CD4-positive, alpha-beta T cell treated with Interleukin-12 subunit alpha and Interleukin-12 subunit beta, for 1 hour (primary cell): ENCODE results near the gene NDUFB8.
"Not testable (repeated sequence)": the region's sequence is repeated elsewhere in the genome, so short reads cannot be mapped to it uniquely, and the experiment has no call there.

Experiments used
- DNase-seq: peaks from one replicate; pipeline ENCODE4 v3.0.0-alpha.2; 2020

Gene NDUFB8

DNA sequence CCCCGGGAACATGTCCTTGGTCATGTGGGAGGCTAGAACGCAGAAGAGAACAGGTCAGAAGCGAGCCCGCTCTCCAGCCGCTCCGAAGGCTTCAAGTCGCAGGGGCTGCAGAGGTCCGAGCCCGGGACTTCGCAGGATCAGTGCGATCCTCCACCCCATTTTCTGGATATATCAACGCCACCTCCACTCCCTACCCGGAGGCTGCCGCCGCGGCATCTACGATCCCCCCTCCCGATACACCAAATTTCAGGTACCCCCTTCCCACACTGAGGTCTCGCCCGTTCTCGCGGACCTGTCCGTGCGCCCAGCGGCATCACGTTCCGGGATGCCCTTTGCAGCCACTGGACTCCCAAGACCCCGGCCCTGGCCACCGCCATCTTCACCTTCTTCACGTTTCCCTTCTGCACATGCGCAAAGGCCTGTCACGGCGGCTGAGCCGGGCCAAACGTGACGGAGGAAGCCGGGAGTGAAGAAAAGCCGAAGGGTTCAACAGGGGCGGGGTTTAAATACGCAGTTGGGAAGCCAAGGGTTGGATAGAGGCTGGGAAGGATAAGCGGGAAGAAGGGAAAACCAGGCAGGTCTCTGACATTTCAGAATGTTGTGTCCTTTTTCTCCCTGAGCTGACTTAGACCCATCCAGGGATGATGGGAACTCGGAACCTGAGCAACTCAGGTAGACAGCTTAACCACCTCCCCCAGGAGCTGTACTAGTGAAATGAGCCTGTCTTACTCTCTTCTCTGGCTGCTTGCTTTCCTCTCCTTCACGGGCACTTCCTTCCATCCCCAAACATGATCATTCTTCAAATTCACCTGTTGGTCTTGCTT, at the start of gene NDUFB8:
TSS of gene NDUFB8 (minus strand) at position 397 of the 824 bp plus-strand sequence. CDS start at position 377, 20 bp downstream.
- DNase-seq = peak; percentile 91

DNA sequence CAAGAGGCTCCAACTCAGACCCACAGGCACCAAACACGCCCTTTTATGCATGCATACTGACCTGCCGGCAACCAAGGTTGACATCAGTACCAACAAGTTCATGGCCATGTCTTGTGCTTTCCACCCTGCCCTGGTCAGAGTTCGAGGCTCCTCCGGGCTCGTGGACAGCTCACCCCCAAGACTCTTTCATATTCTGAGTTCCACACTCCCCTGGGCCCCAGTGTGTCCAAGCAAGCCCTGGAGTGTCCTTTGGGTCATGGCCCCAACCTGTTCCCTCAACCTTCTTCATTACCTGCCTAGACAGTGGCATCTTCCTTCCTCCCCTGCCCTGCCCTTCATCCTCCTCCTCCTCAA, 46.6 kb upstream of the NDUFB8 start:
- DNase-seq = no peak

DNA sequence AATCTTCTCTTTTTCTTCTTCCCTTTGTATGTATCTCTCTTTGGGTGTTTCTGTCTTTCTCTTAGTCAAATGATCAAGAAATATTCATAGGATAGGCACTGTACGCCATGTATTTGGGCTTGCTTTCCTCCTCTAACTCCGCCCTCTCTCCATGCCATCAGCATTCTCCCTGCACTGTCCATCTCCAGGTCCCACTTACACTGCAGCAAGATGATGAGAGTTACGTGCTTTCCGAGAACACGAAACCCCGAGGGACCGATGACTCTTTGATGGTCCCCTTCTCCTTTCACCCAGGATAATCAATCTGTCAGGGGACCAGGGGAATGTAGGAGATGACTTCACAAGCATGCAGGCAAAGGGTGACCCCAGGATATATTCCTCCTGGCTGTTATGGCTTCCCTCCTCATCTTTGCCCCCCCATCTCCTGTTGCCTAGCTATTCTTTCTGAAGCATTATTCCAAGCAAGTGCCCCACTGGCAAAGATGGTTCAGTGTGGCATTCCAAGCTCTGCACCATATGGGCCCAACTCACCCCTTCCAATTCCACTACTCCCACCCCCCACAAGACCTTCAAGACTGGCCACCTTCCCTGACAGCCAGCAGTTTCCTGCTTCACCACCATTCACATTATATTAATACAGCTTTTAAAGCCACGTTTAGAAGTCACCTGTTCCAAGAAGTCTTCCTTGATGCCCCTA, 46.1 kb upstream of the NDUFB8 start:
- no peak for DNase-seq

DNA sequence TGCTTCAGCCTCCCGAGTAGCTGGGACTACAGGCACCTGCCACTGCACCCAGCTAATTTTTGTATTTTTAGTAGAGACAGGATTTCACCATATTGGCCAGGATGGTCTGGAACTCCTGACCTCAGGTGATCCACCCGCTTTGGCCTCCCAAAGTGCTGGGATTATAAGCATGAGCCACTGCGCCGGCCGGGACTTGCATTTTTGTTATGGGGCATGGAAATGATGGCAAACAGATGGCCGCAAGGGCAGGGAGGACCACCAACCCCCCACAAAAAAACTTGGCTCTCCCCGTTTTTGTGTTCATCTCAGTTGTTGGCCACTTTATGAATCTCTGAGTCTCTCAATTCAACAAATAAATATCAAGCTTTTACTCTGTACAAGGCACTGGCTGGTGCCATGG, 45.5 kb upstream of the NDUFB8 start:
- not testable (repeated sequence) for DNase-seq

DNA sequence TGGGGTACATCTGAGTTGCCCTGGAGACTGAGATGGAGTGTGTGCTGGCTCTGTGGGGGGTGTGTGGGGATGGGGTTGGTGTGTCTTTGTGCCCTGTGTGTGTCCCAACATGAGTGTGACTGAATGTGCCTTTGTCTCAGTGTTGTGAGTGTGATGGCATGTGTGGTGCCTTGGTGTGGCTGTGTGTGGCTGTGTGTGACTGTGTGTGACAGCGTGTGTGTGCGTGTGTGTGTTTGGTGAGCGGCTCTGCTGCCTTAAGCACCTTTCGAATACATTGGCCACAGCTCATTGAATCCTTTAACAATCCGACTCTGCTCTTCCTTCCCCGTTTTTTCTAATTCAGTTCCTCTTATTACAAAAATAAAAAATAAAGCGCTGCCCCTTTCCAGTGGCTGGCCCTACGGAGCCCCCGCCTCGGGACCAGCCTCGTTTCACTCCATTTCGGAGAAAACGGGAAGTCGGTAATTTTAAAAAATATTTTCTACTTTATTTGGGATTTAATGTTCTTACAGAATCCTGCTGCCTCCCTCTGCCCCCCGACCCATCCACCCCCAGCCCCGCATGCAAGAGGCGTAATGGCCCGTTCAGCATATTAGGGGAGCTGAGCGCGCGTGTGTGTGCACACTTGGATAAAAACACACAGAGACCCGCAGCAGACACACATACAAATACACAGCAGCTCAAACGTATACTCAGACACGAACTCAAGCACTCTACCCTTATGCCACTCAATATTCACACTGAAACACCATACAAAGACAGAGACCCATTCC, 41.6 kb upstream of the NDUFB8 start:
- no peak for DNase-seq

DNA sequence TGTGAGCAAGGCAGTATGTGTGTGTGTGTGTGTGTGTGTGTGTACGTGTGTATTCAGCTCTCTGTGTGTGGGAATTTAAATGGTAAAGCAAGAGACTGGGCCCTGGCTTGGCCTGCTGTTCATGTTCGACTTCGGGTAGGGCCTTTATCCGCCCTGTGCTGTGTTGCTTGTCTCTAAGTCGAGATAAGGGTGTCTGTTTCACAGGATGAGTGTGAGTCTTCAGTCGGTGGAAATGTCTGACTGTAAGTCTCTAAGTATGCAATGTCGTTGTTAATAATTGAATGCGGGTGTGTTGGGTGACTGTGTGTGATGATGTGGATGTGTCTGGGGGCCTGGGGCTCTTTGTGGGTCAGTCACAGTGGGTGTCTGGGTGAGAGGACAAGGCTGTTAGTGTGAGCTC, 40.8 kb upstream of the NDUFB8 start:
- DNase-seq = no peak

DNA sequence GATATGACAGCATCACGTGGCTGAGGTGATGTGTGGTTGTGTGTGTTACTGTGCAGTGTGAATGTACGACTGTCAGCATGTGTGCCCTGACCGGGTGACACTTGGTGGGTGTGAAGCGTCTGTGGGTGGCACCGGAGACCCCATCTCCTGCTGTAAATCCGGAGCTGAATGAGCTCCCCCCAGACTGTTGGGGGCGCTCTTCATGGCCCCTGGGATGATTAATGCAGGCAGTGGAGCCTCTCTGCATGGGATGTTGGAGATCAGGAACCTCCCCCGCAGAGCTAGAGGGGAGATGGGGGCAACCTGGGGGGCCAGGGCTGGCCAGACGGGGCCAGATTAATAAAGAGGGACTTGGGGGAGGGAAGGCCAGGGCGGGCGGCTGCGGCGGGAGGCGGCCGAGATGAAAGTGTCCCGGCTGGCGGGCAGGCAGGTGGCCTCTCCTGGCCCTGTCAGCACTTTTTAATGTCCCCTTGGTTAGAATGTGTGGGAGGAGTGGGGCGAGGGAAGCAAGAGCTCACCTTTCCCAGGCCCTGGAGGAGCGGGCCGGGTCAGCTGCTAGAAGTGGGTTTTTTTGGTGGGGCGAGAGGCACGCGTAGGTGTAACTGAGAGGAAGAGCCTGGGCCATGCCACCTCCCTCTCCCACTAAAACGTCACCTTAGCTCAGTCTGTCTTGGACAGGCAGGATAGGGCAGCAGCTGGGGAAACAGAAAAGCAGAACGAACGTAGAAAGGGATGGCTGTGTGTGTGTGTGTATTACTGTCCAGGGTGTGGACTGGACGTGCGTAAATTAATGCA, 40.2 kb upstream of the NDUFB8 start:
- DNase-seq = no peak

DNA sequence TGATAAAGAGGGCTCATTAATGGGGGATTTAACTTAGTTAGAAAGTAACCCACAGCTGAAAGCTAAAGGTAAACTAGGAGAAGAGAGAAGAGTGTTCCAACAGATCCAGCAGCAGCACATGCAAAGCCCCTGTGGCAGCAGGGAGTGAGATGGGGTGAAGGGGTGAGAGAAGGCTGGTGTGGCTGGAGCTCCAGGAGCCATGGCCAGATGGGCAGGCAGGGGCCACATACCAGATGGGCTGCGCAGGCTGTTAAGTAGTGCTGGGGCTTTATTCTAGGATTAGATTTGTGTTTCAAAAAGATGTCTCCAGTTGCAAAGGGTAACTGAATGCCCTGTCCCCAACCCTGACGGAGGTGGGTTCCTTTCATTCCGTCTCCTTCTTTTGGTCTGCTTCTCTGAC, 39.2 kb upstream of the NDUFB8 start:
- DNase-seq = no peak

DNA sequence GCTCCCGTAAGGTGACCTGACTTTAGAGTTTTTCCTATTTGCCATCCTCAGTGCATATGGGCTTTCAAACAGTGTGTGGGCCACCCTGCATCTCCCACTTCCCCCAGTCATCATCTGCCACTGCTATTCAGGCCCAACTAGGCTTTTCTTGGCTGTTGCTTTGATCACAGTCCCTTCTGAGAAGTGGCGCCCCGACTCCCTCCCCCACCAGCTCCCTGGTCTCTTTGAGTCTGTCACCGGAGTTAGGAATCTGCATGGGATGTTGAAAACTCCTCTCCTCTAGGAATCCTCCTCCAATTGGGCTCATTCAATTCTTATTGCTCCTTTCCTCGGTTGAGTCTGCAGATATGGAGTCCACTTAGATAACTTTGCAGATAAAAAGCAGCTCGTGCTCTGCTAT, 38.2 kb upstream of the NDUFB8 start:
- no peak for DNase-seq

DNA sequence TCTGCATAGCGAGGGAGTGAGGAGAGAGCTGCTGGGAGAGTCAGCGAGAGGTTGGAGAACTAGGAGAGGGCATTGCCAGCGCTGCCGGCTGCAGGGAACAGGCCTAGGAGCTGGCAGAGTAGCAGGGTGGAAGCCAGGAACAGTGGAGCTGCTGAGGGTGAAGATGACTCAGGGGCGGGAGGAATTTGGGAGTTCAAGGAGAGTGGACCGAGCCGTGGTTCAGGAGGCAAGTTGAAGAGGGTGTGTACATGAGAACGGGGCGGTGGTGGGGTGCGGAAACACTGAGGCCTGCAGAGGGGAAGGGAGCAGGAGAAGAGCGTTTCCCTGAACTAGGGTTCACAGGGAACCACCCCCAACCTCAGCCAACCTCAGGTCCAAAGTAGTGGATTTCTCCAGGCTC, 37.6 kb upstream of the NDUFB8 start:
- no peak for DNase-seq

DNA sequence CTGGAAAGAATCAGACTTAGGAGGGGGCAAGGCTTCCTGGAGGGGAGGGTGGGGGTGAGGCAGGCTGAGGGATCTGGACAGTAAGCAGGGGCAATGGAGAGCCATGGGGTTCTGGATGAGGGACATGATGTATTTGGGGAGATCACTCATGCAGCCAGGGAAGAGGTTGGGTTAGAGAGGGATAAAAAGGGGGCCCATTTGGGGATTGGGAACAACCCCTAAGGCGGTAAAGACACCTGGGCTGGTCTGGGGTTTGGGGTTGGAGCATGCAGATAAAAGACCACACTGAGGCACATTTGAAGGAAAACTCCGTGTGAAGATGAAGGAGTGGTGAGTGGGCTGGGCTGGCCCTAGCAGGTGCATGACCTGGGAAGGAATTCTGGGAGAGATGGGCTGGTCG, 36.9 kb upstream of the NDUFB8 start:
- no peak for DNase-seq

DNA sequence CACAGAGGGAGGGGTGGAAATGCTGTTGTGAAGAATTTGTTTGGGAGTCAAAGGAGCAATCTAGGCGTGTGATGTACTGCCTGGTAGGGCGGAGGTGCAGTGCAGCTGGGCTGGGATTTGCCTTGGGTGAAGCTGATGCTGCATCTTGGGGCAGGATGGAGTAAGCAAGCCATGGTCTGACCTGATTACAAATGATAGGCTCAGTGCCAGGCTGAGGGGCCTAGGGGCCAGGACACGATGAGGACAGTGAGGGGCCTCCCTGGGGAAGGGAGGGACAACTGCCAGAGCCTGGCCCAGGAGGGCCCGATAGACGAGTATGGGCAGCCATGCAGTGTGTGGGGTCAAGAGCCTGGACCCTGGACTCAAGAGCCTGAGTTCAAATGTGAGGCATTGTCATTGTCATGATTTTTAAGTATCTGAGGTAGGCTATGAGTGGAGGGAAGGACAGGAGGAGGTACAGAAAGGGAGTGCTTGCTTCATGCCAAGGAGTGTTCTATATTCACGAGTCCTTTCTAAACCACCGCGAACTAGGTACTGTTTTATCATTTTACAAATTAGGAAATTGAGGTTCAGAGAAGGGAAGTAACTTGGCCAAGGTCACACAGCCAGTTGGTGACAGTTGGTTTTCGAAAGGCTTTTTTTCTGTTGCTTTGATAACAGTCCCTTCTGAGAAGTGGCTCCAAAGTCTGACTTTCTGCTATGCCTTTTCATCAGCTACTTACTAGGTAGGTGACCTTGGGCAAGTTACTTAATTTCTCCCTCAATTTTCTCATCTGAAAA, 35.7 kb upstream of the NDUFB8 start:
- no peak for DNase-seq

DNA sequence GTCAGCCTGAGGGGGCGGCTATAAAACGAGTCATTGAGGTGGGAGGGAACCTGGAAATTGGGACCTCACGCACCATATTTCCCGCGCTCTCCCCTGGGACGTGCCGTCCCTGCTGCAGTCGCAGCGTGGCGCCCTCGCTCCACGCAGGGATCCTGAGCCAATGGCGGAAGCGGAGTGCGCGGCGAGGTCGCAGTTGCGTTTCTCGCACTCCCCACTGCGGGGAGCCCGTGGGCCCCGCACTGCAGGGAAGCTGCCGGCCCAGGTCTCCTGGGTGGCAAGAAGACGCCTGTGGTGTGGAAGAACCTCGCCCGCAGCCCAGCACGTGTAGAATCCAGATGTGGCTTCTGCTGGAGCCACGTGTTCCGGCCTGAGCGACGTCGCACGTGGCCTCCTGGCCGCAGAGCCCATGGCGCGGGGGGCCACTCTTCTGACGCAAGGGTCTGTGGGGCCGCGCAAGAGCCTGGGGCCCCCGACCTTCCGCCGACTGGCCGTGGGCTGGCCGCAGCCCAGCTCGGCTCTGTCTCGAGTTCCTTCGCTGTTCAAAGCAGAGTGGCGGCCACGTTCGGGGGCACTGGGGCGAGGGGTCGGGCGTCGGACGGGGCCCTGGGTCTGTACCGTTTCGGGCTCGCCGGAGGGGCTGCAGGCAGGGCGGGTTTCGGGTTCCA, 32.5 kb upstream of the NDUFB8 start:
- peak; percentile 79 for DNase-seq

DNA sequence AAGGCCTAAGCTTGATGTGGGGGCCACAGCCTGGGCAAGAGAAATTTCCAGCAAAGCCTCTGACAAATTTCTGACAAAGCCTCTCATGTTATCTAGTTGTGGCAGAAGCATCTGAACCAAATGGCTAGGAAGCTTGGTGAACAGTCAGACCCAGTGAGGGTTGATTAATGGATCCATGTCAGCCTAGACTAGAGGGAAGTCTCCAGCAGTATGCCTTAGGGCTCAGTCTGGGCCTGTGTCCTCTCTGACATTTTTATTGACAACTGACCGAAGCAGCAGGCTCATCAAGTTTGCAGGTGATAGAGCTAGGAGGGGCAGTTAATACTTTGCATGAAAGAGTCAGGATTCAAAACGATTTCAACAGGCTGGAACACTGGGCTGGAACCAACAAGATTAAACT, 31.3 kb upstream of the NDUFB8 start:
- no peak for DNase-seq

DNA sequence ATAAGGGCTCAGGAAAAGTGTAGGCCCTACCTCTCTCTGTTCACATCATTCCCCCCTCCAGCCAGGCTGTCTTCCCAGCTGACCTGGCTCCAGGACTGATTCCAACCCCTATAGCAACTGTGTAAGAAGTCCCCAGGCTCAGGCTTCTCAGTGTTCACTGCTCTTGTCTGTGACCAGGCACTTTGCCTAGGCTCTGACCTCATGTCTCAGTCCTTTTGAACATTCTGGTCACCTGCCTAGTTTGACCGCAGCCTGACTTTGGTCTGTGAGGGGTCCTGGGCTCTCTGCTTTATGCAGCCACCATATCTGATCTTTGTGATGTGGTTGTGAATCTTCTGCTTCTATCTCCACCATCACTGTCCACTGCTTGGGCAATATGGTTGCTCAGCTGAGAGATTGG, 30.6 kb upstream of the NDUFB8 start:
- DNase-seq = no peak

DNA sequence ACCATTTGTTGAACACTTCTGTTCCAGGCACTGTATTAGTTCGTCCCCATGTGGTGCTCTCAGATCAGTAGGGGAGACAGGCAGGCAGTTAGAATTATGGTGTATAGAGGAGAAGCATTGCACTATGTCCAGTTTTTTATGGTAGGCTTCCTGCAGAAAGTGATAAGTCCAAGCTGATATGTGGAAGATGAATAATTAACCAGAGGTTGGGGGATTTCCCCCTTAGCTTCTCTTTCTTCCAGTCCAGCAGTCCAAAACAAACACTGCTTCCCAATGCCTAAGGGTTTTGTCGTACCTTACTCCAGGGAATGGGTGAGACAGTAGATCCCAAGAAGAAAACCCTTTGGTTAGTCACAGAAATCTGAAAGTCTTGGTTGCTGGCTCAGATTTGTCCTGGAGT, 25.2 kb upstream of the NDUFB8 start:
- DNase-seq = no peak

DNA sequence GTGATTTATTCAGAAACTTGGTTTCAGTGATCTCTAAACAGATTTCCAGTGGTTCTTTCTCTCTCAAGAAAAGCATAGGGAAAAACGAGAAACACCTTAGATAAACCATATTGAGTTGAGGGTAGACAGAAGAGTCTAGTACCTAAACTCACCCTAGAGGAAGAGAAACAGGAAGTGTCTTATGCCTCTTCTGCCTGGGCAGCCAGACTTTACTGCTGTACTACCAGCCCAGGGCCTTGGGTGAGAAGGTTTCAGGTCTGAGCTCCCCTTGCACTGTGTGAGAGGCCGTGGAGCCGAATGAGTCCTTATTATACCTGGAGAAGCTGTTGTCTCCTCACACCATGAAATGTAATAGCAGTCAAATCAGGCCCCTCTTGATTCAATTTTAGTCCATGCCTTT, 24.3 kb upstream of the NDUFB8 start:
- DNase-seq = no peak

DNA sequence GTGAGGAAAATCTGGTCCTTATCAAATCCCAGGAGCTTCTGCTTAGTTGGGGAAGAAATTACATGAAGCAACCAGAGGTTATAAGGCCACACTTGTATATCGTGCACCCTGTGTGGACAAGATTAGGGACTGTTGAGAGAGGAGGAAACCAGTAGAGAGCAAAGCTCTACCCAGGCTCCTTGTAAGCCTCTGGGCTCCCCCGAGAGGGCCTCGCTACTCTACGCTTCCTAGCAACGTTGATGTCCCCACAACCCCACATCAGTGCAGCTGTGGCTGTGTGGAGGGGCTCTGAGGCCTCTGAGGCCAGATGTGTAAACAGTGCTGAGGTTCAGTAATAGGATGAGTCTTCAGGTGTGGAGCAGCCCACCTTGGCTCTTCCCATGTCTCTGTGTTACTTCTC, 22.1 kb upstream of the NDUFB8 start:
- no peak for DNase-seq

DNA sequence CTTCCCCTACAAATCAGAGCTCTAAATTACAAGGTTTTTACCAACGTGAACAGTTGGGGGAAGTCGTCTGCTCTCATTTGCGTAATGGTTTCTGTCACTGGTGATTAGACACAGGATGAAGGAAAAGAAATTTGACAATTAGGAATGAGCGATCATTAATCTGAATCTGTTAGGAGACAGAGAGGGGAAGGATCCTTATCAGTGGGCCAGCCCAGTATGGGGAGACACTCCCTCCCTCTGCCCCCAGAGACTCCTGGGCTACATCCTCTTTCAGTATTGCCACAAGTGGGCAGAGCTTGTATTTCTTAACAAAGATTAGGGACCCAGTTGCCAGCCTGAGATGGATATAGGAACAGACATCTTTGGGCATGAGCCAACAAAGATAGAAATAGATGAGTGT, 21.5 kb upstream of the NDUFB8 start:
- no peak for DNase-seq

DNA sequence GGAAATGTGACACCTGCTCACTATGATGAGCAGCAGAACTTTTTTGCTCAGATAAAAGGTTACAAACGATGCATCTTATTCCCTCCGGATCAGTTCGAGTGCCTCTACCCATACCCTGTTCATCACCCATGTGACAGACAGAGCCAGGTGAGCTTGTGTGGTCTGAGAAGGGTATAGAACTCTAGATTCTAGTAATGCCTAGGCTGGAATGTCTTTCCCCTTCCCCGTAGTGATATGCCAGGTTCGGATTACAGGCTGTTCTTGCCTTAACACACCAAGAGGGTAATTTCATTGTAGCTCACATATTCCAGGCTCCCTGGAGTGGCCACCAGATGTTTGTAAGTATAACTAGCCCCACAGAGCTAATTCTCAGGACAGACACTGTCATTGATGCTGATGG, 15.3 kb upstream of the NDUFB8 start:
- DNase-seq = no peak

DNA sequence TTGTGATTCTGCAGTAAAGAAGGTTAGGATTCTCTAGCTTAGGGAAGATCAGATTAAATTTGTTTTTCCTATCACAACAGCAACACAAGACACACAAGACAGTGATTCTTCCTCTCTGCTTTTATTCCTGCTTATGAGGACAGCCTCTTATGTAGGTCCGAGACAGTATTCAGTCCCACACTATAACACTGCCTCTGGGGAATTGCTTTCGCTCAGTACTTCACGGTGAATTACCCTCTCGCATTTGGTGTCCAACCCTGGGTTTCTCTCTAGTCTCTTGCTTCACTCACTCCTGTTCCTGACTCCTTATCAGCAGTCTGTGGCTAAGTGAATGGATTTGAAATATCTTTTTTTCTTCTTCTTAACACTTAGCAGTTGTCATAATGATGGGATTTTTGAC, 7.8 kb upstream of the NDUFB8 start:
- no peak for DNase-seq
